H54 (cell line): Measurements from ENCODE around the gene MAN1C1.

Source experiments
- DNase-seq: peaks from one replicate; pipeline ENCODE4 v3.0.0; 2011; ENCODE audit warnings: low spot score, mixed read lengths; ENCODE audit not compliant: insufficient read length
- FAIRE-seq: peaks from 3 replicates; lab custom pipeline; 2011; peaks lifted over from hg19 to GRCh38; lab: Jason Lieb, UNC
- POLR2A ChIP-seq: IDR thresholded peaks from 2 replicates; pipeline ENCODE4 v1.6.1; 2011; ENCODE audit warnings: low read depth, mild to moderate bottlenecking, low read length

The MAN1C1 gene

DNA sequence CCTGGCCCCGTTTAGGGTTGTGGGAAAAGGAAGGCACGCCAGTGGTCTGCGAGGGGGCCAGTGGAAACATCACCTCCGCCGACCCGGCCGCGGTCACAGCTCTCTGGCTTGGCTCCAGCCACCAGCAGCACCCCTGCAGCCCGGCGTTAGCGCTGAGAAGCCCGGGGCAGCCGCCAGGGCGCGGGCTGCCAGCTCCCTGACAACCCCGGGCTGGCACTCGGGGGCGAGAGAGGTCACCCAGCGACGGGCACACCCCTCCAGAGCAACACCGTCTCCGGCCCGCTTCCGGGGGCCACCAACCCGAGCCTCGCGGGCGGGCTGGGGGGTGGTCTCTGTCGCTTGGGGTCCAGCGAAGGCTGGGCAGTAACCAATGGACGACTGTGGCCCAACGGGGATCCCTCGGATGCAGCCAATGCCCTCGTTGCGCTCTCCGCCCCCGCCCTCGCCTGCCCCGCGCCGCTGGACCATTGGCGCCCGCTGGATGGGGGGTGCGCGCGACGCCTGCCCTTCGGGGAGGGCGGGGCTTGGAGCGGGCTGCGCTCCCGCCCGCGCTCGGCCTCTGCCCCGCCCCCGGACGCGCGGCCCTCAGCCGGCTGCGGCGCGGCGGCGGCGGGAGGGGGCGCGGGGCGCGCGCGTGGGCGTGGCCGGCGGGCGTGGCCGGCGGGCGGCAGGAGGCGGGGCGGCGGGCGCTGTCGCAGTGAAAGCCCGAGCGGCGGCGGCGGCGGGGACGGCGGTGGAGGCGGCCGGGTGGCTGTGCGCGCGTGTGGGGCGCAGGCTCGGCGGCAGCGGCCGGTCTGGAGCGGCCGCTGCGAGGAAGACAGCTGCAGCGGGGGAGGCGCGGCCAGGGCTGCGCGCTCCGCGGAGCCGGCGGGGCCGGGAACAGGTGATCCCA, at the start of gene MAN1C1:
MAN1C1 (plus strand) TSS at position 697 of the 892 bp plus-strand sequence. CDS start 1,007 bp downstream, outside the sequence.
- FAIRE-seq = no peak

DNA sequence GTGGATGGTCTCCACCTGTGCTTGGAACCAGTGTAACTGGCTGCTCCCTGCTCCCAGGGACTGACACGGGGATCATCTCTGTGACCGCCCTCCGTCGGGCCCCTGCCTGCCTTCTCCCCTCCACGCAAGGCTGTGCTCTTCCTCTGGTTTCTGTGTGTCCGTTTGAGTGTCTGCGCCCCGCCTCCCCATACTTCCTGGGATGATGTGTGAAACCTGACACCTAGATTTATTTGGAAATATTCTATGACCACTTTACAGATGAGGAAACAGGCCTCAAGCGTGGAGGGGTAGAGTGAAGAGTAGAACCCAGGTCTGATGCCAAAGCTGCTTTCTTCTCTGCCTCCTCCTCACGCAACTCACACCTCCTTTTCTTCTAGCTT, 48.9 kb upstream of the MAN1C1 start:
- no peak for TF ChIP-seq POLR2A
- DNase-seq = no peak
- no peak for FAIRE-seq

More for the DNA sequence above, at the start of gene MAN1C1:
- 0 out of 2 replicates have a peak, but pooled peaks have one; percentile 20 for TF ChIP-seq POLR2A
- peak; percentile 96 for DNase-seq

DNA sequence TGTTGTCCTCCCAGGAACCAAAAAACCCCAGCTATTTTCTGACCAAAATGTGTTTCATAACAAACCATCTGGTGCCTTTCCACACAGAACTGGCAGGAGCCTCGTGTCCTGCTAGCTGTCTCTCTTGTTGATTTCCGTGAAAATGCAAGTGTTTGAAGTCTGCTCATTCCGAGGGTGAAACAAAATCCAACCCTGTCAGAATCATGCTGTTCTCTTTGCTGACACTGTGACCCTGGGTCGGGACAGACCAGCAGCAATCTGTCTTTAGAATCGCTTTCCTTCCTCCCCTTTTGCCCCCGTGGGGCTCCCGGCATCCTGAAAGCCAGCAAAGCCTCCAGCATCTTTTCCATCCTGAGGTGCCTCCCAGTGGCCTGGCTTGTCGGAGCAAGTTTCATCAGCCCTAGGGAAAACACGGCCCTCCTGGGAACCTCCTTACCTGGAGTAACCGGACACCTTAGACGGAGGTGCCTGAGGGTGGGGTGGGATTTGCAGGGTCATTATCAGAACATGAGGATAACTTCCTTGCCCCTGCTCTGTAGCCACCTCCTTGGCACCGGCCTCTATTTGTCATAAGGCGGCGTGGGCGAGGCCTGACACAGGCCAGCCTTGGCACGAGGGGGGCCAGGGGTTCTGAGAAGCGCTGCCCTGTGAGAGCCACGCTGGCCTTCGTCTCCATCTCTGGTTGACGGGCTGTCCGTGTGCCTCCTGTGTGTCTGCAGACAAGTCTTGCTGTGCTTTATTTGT, 48.3 kb upstream of the MAN1C1 start:
- peak; percentile 37 for DNase-seq

DNA sequence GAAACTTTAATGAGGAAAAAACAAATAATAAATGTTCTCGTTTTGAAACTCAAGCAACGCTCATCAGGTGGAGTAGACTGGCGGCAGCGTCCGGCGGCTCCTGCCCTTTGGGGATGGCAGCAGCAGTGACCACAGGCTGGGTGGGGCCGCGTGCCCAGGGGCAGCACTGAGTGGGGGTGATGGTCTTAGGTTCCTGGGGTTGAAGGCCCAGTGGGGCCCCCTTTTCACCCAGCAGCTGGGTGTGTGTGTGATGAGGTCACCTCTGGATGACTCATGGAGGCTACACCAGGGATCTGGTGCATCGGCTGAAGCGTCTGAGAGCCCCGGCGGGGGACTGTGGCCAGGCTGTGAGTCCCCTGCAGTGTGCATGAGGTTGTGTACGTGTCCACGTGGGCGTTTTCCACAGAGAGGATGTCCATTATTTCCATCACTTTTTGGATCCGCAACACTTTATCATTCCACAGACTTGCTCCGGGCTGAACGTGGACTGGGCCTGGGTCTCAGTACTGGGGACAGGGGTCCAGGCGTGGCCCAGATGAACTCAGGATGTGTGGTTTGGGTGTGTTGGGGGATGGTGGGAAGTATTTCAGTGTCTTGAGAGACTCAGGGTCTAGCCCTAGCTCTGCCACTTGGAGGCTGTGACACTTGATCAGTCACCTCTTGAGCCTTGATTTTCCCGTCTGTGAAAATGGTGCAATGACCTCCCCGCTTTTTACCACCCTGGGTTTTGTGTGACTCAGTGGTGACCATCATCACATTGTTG, 47.6 kb upstream of the MAN1C1 start:
- TF ChIP-seq POLR2A = no peak
- peak; percentile 89 for DNase-seq
- no peak for FAIRE-seq

More for the DNA sequence above, 48.3 kb upstream of the MAN1C1 start:
- no peak for FAIRE-seq
- TF ChIP-seq POLR2A = no peak

DNA sequence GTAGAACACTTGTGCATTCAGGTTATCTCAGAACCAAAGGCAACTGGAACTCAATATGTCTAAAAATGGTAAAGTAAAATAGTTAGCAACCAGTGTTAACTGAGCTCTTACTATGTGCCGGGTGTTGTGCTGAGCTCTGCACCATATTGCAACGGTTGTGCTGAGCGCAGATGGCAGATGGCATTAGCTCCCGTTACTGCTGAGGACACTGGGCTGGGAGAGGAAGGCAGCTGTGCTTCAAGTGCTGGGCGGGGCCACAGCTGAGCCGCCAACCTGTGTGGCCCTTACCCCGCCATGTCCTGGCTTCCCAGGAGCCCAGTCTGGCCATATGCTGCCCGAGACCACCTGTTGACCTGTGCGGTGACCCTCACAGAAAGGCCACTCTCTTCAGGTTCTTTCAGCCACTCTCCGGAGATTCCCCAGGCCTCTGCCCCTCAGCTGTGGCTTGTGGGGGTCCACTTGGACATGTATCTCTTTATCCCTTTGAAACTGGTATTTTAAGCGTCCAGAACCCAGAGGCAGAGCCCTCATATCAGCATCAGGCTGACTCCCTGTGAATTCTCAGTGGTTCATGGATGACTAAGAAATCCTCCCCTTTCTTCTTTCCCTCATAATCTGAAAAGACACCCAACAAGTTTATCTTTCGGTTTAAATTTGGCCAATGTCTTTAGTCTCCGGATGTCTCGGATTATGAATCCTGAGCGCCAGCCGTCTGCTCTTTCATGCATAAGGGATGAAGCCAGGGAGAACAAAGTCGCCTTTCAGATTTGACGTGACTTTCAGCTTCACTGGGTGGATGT, 46.8 kb upstream of the MAN1C1 start:
- no peak for FAIRE-seq
- TF ChIP-seq POLR2A = no peak
- DNase-seq = no peak

DNA sequence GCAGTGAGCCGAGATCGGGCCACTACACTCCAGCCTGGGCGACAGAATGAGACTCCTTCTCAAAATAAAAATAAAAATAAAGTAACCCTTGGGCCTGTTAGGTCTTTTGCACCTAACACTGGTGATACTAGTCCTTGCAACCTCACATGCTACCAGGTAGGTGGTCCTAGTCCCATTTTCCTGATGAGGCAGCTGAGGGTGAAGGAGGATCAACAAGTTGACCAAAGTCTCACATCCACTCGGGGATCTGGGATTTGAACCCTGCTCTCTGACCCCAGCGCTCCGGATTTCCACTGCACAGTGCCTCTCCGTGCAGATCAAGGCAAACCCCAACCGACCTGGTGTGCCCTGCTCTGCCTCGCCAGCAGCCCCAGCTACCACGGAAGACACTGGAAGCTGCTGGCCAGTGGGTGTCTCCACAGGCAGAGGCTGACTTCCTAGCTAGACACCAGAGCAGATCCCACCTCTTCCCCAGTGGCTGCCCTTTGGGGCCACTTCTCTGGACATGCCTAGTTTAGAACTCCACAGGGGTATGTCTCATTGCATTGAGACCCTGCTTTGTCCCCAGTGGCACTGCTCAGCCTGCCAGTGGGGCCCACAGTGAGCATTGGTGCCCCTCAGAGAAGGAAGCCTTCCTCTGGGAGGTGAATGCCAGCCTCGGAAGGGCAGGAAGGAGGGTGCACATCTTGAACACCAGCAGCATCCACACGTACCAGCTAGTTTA, 45.6 kb upstream of the MAN1C1 start:
- TF ChIP-seq POLR2A = no peak
- FAIRE-seq = no peak
- DNase-seq = no peak

DNA sequence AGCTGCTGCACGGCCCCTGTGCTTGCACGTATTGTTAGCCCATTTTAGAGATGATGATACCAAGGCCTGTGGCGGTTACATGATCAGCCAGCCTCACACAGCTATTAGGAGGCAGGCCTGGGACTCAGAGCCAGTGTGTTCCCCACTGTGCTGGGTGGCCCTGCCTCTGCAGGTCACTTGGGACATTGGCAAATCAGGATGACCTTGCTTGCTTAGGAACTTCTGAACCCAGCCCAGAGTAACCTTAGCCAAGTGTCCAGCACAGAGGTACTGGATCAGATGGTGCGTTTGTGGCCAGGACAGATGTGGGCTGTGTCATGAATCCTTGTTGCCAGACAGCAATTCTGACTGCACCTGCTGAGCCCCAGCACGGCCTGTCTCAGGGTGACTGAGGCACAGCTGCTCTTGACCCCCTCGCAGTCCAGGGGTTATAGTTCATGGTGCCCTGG, 45.0 kb upstream of the MAN1C1 start:
- FAIRE-seq (no peak), DNase-seq (no peak)
- TF ChIP-seq POLR2A = no peak

DNA sequence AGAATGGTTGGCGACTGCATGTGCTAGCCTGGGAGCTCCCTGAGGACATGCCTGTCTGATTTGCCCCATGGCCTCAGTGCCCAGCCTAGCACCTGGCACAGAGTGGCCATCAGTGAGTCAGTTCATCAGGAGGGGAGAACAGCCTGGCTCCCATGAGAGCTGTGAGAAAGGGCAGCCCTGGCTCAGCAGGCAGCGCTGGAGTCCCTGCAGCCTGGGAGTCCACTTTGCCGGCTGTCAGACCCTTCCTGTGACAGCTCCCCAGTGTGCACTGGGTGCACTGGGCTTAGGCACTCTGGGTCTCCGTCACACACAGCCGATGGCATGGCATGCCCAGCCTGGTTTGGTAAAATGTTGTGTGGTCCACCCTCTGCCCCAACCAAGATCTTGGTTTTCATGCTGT, 44.5 kb upstream of the MAN1C1 start:
- FAIRE-seq = no peak
- no peak for TF ChIP-seq POLR2A
- DNase-seq = no peak

DNA sequence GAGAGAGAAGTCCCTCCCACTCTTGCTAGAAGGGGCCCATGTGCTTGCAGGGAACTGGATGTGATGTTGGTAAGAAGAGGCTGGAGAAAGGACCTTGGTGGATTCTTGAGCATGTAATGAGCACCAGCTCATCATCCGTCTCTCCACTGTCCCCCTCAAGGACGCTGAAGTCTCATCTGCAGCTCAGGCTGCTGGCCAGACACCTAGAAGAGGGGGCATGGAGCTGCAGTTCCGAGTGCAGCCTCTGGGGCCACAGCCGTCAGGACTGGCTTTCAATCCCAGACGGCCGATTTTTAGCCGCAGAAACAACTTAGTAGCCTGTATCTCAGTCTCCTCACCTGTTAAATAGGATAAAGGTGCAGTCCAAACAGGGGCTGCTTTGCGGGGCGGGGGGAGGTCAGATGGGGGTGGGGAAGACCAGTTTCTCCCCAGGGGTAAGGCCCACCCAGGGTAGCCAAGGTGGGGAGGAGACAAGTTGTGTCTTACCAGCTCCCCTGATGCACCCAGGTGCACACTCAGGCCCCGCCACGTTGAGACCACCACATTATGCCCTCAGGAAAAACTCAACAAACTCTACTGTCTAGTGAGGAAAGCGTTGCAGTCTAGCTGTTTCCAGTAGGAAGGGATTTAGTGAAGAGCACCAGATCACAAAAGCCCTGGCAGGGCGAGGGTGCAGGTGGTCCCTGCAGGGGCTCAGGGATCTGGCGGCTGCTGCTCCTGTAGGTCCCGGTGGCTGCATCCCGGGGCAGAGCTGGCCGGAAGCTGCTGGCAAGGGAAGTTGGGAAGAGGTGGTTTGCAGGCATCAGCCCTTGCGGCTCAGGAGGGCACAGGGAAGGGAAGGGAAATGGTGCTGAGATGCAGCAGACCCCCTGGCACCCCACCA, 43.6 kb upstream of the MAN1C1 start:
- TF ChIP-seq POLR2A = no peak
- DNase-seq (peak; percentile 27), FAIRE-seq (no peak)

DNA sequence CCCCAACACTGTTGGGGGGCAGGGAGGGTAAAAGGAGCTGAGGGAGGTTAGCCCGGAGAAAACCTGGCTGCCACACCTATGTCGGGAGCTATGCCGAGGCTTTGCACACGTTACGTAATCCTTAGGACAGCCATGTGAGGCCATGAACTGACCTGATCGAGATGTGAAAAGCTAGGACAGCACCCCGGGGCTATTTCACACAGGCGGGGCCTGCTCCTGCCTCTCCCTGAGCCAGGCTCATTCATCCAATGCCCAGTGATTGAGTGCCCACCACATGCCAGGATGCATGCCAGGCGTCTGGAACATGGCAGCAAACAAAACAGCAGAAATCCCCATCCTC, 43.0 kb upstream of the MAN1C1 start:
- no peak for FAIRE-seq
- TF ChIP-seq POLR2A = no peak
- no peak for DNase-seq

DNA sequence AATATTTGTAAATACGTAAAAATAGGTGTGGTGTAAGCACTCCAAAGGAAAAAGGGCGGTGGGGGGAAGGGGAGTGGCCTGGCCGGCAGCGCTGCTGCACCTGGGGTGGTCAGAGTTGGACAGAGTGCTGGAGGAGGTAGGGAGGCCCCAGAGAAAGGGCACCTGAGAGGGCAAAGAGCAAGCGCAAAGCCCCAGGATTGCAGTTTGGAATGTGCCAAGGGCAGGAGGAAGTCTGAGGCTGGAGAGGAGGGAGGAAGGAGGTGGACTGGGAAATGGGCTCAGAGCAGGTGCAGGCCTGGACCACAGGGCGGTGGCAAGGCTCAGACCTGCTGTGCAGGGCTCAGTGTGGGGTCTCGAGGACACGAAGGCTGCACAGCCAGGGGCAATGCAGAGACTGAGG, 42.6 kb upstream of the MAN1C1 start:
- DNase-seq = no peak
- no peak for TF ChIP-seq POLR2A
- no peak for FAIRE-seq

DNA sequence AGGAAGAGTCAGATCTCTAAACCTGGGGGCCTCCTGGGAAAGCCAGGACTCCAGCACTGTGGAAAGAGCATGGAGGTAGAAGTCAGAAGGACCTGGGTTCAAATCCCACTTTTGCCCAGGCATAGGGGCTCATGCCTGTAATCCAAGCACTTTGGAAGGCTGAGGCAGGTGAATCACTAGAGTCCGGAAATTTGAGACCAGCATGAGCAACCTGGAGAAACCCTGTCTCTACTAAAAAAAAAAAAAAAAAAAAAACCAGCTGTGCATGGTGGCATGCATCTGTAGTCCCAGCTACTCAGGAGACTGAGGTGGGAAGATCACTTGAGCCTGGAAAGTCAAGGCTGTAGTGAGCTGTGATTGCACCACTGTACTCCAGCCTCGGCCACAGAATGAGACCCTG, 41.4 kb upstream of the MAN1C1 start:
- no peak for TF ChIP-seq POLR2A
- DNase-seq (no peak), FAIRE-seq (no peak)
